Suprapubic skin (tissue), 4 donors: ENCODE results near the gene HELZ2.

Source experiments
- EP300 ChIP-seq: sonication (generic); formaldehyde crosslinking; IDR thresholded peaks from one replicate; pipeline ENCODE4 v1.6.1; 2017; ENCODE audit warnings: antibody characterized with exemption
- POLR2A ChIP-seq, 2 donors: fragments of 450-650 bp; IDR thresholded peaks; one replicate each; pipeline ENCODE4 v1.6.1; 2017; ENCODE audit warnings: antibody characterized with exemption in 2 of 2, mild to moderate bottlenecking in 2 of 2, moderate library complexity in 2 of 2
- POLR2AphosphoS5 ChIP-seq, 3 donors: sonication (generic); formaldehyde crosslinking; IDR thresholded peaks; one replicate each; pipeline ENCODE4 v1.6.1; 2017; ENCODE audit warnings: antibody characterized with exemption in 3 of 3
- TF ChIP-seq, protein P1 (sequence below), 2 donors: fragments of 200-600 bp in 1 of 2; fragments of 450-650 bp in 1 of 2; sonication (generic) in 1 of 2; IDR thresholded peaks; one replicate each; pipeline ENCODE4 v1.5.1; 2016 to 2019; ENCODE audit warnings: antibody characterized with exemption in 2 of 2, mild to moderate bottlenecking in 1 of 2, moderate library complexity in 1 of 2

DNA sequence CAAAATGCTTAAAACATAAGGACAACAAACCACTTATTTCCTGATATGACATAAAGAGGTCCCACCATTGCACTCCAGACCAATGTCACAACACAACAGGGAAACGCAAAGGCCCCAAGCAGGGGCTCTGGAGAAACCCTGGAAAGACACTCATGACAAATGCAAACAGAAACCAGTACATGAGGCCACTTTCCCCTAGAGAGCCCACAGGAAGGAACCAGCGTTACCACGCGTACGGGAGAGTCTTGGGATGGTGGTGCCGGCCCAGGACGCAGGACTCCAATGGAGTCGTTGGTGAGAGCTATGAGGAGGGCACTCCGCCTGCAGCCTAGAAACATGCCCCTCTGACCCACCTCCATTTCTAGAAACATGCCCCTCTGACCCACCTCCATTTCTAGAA, 32.6 kb upstream of the HELZ2 start:
- TF ChIP-seq POLR2A (IDR thresholded peaks at IDR 0.05) (no peak), EP300 (no peak), POLR2AphosphoS5 (IDR thresholded peaks at IDR 0.05) (no peak)
- TF ChIP-seq, protein P1, sequence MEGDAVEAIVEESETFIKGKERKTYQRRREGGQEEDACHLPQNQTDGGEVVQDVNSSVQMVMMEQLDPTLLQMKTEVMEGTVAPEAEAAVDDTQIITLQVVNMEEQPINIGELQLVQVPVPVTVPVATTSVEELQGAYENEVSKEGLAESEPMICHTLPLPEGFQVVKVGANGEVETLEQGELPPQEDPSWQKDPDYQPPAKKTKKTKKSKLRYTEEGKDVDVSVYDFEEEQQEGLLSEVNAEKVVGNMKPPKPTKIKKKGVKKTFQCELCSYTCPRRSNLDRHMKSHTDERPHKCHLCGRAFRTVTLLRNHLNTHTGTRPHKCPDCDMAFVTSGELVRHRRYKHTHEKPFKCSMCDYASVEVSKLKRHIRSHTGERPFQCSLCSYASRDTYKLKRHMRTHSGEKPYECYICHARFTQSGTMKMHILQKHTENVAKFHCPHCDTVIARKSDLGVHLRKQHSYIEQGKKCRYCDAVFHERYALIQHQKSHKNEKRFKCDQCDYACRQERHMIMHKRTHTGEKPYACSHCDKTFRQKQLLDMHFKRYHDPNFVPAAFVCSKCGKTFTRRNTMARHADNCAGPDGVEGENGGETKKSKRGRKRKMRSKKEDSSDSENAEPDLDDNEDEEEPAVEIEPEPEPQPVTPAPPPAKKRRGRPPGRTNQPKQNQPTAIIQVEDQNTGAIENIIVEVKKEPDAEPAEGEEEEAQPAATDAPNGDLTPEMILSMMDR (IDR thresholded peaks at IDR 0.05) = no peak
